Activated CD4-positive, alpha-beta T cell treated with anti-CD3 and anti-CD28 coated beads, Interleukin-2, amount 10 ng/mL, durations not matched to agents 24 days and 14 days (primary cell): Measurements from ENCODE around the gene EID3. TPM values are rescaled to one million over a fixed set of nuclear protein-coding genes. Genes with fewer than 3 reads are reported as not detected.
"Not testable (repeated sequence)": the region's sequence is repeated elsewhere in the genome, so short reads cannot be mapped to it uniquely, and the experiment has no call there.

ENCODE experiments used
- DNase-seq: peaks from one replicate; pipeline ENCODE4 v3.0.0; 2022
- H3K27ac Mint-ChIP-seq: one replicate; pipeline ENCODE4 v1.8.0; 2022; ENCODE audit warnings: mild to moderate bottlenecking, mixed read lengths
- H3K27me3 Mint-ChIP-seq: one replicate; pipeline ENCODE4 v1.8.0; 2022; ENCODE audit warnings: mixed read lengths
- H3K36me3 Mint-ChIP-seq: one replicate; pipeline ENCODE4 v1.8.0; 2022; ENCODE audit warnings: low read depth, mild to moderate bottlenecking, mixed read lengths
- H3K4me1 Mint-ChIP-seq: one replicate; pipeline ENCODE4 v1.8.0; 2021; ENCODE audit warnings: mixed read lengths
- H3K4me3 Mint-ChIP-seq: one replicate; pipeline ENCODE4 v1.8.0; 2022; ENCODE audit warnings: mild to moderate bottlenecking, moderate library complexity, mixed read lengths
- H3K9me3 Mint-ChIP-seq: one replicate; pipeline ENCODE4 v1.8.0; 2021; ENCODE audit warnings: mixed read lengths
- intact Hi-C: fragments of 100-400 bp; cut with micrococcal nuclease; formaldehyde crosslinking; loops from one replicate; pipeline ENCODE4 v1.15.1; 2023
- total RNA-seq: library from RNA; stranded (reverse); gene quantifications from 2 replicates; pipeline ENCODE4 v1.2.3, GENCODE V29; 2022

The EID3 gene
- total RNA-seq, 1 donor from 2014 or later, result 9.0 TPM

DNA sequence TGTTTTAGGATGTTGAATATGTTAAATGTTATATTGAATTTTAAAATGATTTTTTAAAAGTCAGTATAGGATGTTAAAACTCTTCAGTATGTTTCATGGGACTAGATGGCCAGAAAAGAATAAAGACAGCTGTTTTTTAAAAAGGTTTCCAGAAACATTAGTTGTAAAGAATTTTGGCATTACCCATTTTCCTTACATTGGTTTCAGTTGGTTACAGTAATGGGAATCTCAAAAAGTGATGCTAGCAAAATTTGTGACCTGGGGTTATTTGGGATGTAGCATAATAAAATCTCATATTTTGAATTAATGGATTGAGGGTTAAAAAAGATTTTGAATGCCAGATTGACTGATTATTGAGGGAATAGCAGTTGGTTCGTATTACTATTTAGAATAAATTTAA lies 25.3 kb downstream of the EID3 start:
- Mint-ChIP-seq H3K27ac (no peak overlapping the region), H3K27me3 (no peaks in the 10 kb centered on the region)

DNA sequence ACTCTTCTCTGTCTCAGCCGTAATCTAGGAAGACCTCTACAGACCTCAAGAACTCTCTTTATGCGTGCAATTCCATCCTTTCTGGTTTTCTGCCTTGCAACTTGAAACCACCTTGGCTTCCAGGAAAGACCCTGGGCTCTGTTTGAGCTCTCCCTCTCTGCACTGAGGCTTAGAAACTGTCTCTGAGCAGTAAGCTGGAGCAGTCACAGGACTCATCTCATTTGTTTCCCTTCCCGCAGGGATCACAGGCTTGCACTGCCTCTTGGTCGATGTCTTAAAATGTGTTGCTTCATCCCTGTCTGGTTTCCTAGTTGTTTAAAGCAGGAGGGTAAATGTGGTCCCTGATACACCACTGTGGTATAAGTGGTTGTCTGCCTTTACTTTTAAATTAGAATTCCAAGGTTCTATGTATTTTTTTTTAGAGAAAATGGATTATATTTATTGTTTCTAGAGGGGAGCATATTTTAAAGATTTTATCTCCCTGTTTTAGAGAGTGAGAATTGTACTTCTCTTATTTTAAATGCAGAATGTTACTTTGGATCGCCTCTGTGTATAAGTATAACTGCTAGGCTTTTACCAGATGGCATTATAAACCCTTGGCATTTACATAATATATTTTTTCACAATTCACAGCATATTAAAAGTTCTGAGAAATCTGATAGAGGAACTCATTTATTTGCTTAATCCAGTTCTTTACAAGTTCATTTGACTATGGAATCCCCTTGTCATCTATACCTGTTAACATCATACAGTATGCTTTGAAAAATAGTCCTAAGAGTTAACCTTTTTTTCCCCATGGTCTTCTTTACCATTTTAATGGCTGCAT lies 26.4 kb downstream of the EID3 start:
- Mint-ChIP-seq H3K27me3 (no peaks in the 10 kb centered on the region), H3K4me3 (no peak overlapping the region), H3K27ac (no peak overlapping the region), H3K36me3 (peaks cover 41% of the 10 kb centered on the region), H3K9me3 (no peaks in the 10 kb centered on the region), H3K4me1 (no peaks in the 10 kb centered on the region)
- DNase-seq, result no peak
- intact Hi-C loops, result no loop called here

More for the DNA sequence above, 25.3 kb downstream of the EID3 start:
- DNase-seq, result no peak
- intact Hi-C loops, result no loop called here
- no peaks in the 10 kb centered on the region for H3K4me1 Mint-ChIP-seq
- no peaks in the 10 kb centered on the region for H3K9me3 Mint-ChIP-seq
- H3K4me3 Mint-ChIP-seq, result no peak overlapping the region
- H3K36me3 Mint-ChIP-seq, result peaks cover 43% of the 10 kb centered on the region

DNA sequence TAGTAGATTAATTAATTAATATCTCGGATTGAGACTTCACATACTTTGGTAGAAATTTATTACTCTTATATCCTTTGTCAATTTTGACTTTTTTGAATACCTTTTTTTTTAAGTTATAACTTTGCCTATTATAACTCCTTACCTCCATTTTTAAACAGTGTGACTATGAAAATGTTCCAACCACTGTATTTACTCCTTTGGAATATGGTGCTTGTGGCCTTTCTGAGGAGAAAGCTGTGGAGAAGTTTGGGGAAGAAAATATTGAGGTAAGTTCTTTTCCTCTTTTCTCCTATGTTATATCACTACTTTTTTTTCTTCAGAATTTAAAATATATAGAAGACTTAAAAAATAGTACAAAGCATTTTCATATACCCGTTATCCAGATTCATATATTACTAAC lies 27.8 kb downstream of the EID3 start:
- H3K4me1 Mint-ChIP-seq, result peaks cover 2% of the 10 kb centered on the region
- no peaks in the 10 kb centered on the region for H3K27me3 Mint-ChIP-seq
- no peak overlapping the region for H3K27ac Mint-ChIP-seq
- H3K36me3 Mint-ChIP-seq, result peaks cover 40% of the 10 kb centered on the region
- H3K4me3 Mint-ChIP-seq, result no peak overlapping the region
- no peak for DNase-seq
- intact Hi-C loops, result no loop called here
- H3K9me3 Mint-ChIP-seq, result no peaks in the 10 kb centered on the region

DNA sequence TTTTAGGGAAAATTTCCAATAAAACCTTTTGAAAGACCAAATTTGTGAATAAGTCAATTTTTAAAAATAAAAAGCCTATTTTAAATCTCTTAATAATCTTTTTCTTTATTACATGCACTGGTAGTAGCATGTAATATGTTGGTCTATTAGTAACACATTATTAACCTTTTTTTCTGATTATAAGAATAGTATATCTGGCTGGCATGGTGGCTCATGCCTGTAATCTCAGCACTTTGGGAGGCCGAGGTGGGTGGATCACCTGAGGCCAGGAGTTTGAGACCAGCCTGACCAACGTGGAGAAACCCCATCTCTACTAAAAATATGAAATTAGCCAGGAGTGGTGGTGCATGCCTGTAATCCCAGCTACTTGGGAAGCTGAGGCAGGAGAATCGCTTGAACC lies 28.7 kb downstream of the EID3 start:
- H3K27me3 Mint-ChIP-seq, DNase-seq, H3K9me3 Mint-ChIP-seq, H3K27ac Mint-ChIP-seq, H3K4me3 Mint-ChIP-seq, intact Hi-C loops, H3K4me1 Mint-ChIP-seq: not testable (repeated sequence)
- peaks cover 38% of the 10 kb centered on the region for H3K36me3 Mint-ChIP-seq

DNA sequence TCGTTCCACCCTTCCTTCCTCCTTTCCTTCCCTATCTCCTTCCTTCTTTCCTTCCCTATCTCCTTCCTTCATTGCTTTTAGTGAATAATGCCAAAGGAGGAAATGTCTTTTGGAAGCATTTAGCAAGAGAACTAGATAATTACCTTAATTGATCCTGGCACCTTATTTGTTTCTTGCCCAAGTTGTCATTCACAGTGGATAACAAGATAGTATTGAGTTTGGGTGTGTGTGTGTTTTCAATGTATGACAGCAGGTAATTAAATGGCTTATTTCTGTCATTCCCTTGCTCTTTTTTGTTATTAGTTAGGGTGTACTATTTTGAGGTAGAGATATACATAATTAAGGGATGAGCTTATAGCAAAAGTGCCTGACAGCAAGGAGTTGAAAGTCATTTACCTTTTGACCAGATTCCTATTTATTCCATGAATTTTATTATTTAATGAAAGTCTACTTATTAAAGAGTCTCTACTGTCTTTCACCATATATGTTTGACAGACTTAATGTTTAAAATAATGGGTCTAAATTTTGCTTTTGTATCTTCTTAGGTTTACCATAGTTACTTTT lies 30.2 kb downstream of the EID3 start:
- H3K4me1 Mint-ChIP-seq, result peaks cover 2% of the 10 kb centered on the region
- no peak for DNase-seq
- H3K9me3 Mint-ChIP-seq, result no peaks in the 10 kb centered on the region
- H3K4me3 Mint-ChIP-seq, result no peak overlapping the region
- H3K27ac Mint-ChIP-seq, result no peak overlapping the region
- H3K27me3 Mint-ChIP-seq, result no peaks in the 10 kb centered on the region
- H3K36me3 Mint-ChIP-seq, result peaks cover 37% of the 10 kb centered on the region
- intact Hi-C loops, result no loop called here

DNA sequence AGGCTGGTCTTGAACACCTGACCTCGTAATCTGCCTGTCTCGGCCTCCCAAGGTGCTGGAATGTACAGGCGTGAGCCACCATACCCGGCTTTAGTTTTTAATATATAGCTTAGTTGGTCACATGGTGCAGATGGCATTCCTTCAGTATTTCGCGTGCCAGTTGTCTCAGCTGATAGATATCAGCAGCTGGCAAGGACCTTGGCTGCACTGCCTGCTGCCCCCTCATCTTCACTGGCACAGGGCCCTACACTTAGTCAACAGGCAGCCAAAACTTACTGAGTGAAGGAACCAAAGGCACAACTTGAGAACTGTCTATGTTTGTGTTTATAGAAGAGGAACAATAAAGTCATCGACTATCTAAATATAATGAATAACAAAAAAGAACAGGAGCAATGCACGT lies 31.0 kb downstream of the EID3 start:
- H3K27me3 Mint-ChIP-seq, result no peaks in the 10 kb centered on the region
- H3K4me3 Mint-ChIP-seq, result no peak overlapping the region
- intact Hi-C loops, result no loop called here
- peaks cover 36% of the 10 kb centered on the region for H3K36me3 Mint-ChIP-seq
- H3K4me1 Mint-ChIP-seq, result peaks cover 2% of the 10 kb centered on the region
- H3K9me3 Mint-ChIP-seq, result no peaks in the 10 kb centered on the region
- no peak for DNase-seq
- H3K27ac Mint-ChIP-seq, result no peak overlapping the region

DNA sequence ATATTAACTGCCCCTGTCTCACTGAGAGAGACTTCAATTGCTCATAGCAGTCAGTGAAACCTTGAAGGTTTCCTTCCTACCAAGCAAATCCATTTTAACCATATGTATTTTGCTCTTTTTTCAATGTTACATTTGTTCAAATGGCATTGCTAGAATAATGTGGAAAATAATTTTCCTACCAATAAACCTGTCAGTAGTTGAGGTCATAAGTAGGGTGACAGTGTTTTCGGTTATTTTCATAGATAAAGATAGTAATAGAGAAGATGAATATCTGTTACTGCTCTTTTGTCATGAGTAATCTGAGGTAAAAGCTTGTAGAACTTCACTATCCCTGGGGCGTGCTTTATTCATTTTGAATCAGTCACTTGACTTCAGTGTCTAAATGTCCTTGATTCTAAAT lies 32.6 kb downstream of the EID3 start:
- Mint-ChIP-seq H3K4me3 (no peak overlapping the region), H3K4me1 (peaks cover 2% of the 10 kb centered on the region), H3K27ac (no peak overlapping the region), H3K27me3 (no peaks in the 10 kb centered on the region), H3K9me3 (no peaks in the 10 kb centered on the region), H3K36me3 (peaks cover 46% of the 10 kb centered on the region)
- no peak for DNase-seq
- intact Hi-C loops, result no loop called here

DNA sequence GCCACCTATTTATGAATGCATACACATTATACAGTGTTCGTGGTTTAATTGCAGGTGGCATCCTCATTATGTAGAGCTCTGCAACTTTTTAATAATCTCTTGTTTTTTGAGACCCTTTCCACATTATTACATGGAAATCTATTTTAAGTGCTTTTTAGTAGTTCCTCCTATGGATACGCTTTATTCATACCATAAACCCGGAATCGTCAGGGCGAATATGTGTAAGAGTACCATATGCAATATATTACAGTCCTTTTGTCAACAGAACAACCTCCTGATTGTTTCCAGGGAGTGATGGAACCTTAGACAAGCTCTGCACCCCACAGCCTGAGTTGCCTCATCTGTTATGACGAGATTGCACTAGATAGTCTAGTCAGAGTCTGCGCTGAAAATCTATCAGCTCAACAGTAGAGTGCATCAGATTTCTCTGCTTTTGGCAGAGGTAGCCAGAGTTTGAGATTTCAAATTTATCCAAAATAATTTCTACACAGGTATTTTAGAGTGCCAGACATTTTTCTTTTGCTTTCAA lies 33.6 kb downstream of the EID3 start:
- no peak overlapping the region for H3K27ac Mint-ChIP-seq

DNA sequence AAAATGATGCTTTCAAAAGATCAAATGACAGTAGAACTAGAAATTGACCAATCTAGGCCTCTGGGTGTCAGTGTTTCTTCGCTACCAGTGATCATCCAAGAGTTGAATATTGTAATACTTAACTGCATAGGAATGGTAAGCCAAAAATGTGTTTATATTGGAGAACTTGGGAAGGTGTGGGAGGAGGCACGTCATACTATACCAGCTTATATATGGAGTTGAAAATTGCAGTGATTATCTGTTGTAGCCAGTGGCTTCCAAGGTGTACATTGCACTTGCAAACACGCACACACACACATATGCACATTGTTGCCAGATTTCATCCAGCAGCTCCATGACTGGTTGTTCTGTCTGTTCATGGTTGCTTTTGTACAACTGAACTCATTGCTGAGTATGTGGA lies 36.1 kb downstream of the EID3 start:
- H3K4me1 Mint-ChIP-seq, result peaks cover 3% of the 10 kb centered on the region
- H3K4me3 Mint-ChIP-seq, result no peak overlapping the region
- no peak for DNase-seq
- no peaks in the 10 kb centered on the region for H3K9me3 Mint-ChIP-seq
- no peak overlapping the region for H3K27ac Mint-ChIP-seq
- intact Hi-C loops, result no loop called here
- no peaks in the 10 kb centered on the region for H3K27me3 Mint-ChIP-seq
- peaks cover 56% of the 10 kb centered on the region for H3K36me3 Mint-ChIP-seq

More for the DNA sequence above, 33.6 kb downstream of the EID3 start:
- H3K9me3 Mint-ChIP-seq, result no peaks in the 10 kb centered on the region
- H3K4me3 Mint-ChIP-seq, result no peak overlapping the region
- intact Hi-C loops, result no loop called here
- H3K36me3 Mint-ChIP-seq, result peaks cover 47% of the 10 kb centered on the region
- H3K4me1 Mint-ChIP-seq, result peaks cover 2% of the 10 kb centered on the region
- H3K27me3 Mint-ChIP-seq, result no peaks in the 10 kb centered on the region
- no peak for DNase-seq

DNA sequence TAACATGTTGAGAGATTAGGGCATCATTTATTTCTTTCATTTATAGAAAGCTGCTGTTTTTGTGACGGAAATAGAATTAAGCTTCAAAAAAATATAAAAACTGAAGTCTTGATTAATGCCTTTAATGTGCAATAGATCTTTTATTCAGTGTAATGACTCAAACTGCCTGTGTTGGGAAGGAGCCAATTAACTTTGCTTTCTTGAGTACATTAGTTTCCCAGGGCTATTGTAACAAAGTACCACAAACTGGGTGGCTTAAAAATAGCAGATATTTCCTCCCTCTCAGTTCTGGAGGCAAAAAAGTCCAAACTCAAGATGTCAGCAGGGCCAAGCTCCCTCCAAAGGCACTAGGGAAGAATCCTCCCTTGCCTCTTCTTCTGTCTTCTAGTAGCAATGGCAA lies 36.6 kb downstream of the EID3 start:
- Mint-ChIP-seq H3K27me3 (no peaks in the 10 kb centered on the region), H3K4me1 (peaks cover 3% of the 10 kb centered on the region), H3K36me3 (peaks cover 52% of the 10 kb centered on the region), H3K27ac (no peak overlapping the region), H3K4me3 (no peak overlapping the region), H3K9me3 (no peaks in the 10 kb centered on the region)
- intact Hi-C loops, result no loop called here
- DNase-seq, result no peak

DNA sequence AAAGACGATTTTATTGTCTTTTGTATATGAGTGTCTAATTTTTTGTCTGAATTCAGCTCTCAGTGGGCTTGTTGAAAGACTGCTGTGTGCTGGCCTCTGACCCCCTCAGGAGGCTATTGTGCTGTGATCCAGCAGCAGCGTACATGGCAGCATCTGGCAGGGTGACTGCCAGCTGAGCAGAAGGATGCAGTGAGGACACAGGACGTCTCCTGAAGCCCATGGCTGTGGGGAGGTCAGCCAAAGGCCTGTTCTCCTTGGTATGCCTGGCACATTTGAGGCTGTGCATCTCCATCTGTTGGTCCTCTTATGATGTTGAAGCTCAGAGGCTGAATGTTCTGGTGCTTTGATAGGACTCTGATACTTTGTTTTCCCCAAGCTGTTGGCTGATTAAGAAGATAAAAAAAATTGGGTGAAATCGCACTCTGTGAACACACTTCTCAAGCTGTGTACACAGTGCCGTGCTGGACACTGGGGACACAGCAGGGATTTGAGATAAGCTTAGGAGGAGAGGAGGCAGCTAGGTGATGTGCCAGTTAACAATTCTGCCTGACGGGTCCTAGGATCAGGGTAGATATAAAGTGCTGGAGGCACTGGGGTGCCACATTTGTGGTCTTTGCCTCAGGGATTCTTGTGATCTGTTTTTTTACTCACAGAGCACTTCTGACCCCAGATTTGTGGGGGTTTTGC lies 37.5 kb downstream of the EID3 start:
- Mint-ChIP-seq H3K4me3 (no peak overlapping the region), H3K27me3 (no peaks in the 10 kb centered on the region), H3K4me1 (peaks cover 2% of the 10 kb centered on the region), H3K27ac (no peak overlapping the region), H3K9me3 (no peaks in the 10 kb centered on the region), H3K36me3 (peaks cover 53% of the 10 kb centered on the region)
- DNase-seq, result no peak
- intact Hi-C loops, result no loop called here

DNA sequence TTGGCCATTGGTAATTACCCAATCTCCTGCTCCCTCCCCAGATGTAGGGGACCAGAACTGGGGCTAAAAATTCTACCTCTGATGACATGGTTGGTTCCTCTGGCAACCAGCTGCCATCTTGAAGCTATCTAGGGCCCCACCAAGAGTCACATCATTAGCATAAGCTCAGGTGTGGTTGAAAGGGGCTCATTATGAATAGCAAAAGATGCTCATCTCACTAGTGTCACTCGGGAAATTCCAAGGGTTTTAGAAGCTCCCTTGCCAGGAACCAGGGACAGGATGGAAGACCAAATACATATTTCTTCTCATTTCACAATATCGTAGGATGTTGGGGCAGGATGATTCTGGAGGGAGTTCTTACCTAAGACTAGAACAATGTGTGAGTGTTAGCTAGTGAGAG lies 38.6 kb downstream of the EID3 start:
- intact Hi-C loops, result no loop called here
- DNase-seq, result no peak
- Mint-ChIP-seq H3K4me3 (no peak overlapping the region), H3K27me3 (no peaks in the 10 kb centered on the region), H3K36me3 (peaks cover 49% of the 10 kb centered on the region), H3K27ac (no peak overlapping the region), H3K4me1 (peaks cover 1% of the 10 kb centered on the region), H3K9me3 (no peaks in the 10 kb centered on the region)

DNA sequence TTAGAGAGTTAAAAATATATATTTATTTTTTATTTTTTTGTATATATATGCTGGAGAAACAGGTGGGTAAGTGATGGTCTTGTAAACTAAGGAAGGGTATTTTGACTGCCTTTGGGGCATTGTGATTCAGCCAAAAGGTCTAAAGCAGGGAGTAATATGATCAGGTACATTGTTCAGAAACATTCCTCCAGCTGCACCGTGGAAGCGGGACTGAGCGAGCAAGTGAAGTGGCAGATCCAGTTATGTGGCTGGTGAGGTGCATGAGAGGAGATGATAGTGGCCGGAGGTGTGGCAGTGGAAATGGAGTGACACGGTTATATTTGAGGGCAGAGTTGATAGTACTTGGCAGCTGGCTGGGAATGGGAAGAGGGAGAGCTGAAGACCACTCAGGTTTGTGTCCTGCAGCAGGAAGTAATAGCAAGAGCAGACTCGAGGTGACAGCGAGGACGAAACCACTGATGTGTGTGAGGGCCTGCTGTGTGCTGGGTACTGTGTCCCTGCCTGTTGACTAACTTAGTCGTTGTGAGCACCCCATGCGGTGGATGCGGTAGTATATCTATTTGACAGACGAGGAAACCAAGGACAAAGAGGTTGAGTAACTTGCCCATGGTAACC lies 39.2 kb downstream of the EID3 start:
- H3K9me3 Mint-ChIP-seq, result no peaks in the 10 kb centered on the region
- peaks cover 1% of the 10 kb centered on the region for H3K4me1 Mint-ChIP-seq
- H3K27me3 Mint-ChIP-seq, result no peaks in the 10 kb centered on the region
- H3K4me3 Mint-ChIP-seq, result no peak overlapping the region
- H3K27ac Mint-ChIP-seq, result no peak overlapping the region
- no peak for DNase-seq
- intact Hi-C loops, result no loop called here
- H3K36me3 Mint-ChIP-seq, result peaks cover 55% of the 10 kb centered on the region

DNA sequence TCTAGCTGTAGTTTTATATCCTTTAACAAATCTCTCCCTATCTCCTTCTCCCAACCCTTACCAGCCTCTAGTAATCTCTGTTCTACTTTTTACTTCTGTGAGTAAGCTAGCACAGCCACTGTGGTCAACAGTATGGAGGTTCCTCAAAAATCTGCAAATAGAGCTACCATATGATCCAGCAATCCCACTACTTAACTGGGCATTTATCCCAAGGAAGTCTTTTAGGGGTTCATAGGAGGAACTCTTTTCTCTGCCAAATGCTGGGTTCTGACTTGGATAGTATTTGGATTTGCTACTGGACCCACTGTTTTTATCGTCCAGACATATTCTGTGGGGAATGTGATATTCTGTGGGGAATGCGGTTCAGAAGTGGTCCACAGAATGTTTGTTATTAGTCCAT lies 41.1 kb downstream of the EID3 start:
- Mint-ChIP-seq H3K4me3 (no peak overlapping the region), H3K27me3 (no peaks in the 10 kb centered on the region), H3K36me3 (peaks cover 55% of the 10 kb centered on the region), H3K4me1 (peaks cover 1% of the 10 kb centered on the region), H3K27ac (no peak overlapping the region), H3K9me3 (no peaks in the 10 kb centered on the region)
- intact Hi-C loops, result no loop called here
- DNase-seq, result no peak
